Left kidney (tissue), 2 donors: ENCODE measurements around the gene RAX2. TPM values are rescaled to one million over a fixed set of nuclear protein-coding genes. Genes with fewer than 3 reads are reported as not detected.

Experiments used
- DNase-seq: peaks from one replicate; pipeline ENCODE4 v3.0.0-alpha.2; 2013
- polyA plus RNA-seq: library from polyadenylated mRNA; unstranded; fragments of 120-200 nt; gene quantifications from one replicate; pipeline ENCODE4 v1.2.1, GENCODE V29; 2013; ENCODE audit not compliant: insufficient read length

RAX2 gene
- polyA plus RNA-seq, 1 donor = not detected

DNA sequence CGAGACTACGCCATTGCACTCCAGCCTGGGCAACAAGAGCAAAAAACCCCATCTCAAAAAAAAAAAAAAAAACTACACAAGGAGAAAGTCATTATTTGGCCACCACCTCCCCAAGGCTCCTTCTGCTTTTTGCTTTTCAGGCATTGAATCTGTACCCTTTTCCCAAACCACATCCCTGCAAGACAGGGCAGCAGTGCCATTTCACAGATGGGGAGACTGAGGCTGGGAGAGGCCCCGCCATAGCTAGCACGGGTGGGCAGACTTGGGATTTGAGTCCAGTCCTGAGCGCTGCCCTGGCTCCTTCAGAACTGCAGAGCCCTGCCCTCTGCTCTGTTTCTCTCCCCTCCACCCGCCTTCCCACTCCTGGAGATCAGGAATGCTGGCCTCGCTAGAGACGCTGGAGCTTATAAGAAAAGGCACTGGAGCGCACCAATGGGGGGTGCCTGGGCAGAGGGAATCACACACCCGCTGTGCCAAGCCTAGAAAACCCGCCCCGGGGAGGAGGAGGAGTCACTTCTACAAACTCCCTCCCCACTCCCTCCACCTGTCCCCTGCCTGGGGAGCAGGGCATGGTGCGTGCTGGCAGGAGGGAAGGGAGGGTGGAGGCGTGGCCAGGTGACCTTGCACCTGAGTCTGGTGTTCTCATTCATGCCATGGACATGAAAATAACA lies 46.3 kb downstream of the RAX2 start:
- peak; percentile 59 for DNase-seq

- no peak for DNase-seq
Observed at GRCh38 chr19:3725121-3725520, 46.9 kb downstream of the RAX2 start.

DNA sequence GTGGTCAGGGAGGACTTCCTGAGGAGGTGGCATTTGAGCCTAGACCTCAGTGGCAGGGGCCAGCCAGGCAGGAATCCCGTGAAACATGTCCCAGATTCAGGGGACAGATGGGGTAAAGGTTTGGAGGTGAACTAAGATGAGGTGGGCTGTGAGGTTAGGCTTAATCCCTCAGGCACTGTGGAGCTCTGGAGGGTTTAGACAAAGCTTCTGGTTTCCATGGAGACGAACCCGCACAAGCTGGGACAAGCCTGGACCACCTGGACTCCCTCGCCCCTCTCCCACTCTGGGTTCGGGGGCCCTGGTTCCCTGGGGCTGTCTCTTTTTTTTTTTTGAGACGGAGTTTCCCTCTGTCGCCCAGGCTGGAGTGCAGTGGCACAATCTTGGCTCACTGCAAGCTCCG lies 48.1 kb downstream of the RAX2 start:
- no peak for DNase-seq

DNA sequence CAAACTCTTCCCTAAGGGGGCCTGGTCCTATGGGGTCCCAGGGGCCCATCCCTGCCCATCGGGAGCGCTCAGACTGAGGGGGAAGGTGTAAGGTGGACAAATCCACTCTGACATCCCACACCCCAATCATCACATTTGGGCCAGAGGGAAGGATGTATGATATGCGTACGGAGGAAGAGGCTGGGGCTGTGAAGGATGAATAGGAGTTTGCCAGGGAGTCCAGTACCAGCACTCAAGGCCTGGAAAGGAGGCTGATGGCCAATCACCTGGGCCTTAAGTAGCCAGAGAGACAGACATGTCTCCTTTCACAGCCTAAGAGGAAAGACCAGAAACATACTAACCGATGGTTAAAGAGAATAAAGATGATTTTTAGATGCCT lies 48.9 kb downstream of the RAX2 start:
- DNase-seq = no peak

DNA sequence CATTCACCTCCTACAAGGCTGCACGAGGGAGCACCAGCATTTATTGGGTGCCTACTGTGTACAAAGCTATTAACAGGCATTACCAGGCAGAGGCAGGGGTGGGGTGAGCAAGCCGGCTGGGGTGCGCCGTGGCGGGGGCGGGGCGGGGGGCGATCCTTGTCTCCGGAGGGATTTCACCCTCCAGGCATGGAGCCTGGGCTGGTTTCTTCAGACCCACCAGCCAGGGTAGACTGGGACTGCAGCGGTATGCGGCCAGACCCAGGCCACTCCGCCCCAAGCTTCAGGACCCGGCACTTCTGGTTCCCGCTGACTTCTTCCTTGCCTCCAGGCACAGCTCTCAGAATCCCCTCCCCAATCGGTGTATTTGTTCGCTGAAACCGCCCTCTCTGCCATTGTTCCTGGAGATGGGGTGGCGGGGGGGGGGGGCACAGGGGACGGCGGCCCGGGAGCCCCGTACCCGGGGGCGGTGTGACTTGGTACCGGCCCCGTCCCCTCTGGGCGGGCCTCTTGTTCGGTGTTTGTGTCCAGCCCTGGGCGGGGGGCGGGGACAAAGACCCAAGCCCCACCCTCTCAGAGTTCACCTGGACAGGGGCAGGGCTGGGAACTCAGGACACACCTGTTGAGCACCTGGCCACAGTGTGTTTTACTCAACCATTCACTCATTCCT lies 49.5 kb downstream of the RAX2 start:
- no peak for DNase-seq

- DNase-seq = no peak
Observed at GRCh38 chr19:3721887-3722442, 50.1 kb downstream of the RAX2 start.

DNA sequence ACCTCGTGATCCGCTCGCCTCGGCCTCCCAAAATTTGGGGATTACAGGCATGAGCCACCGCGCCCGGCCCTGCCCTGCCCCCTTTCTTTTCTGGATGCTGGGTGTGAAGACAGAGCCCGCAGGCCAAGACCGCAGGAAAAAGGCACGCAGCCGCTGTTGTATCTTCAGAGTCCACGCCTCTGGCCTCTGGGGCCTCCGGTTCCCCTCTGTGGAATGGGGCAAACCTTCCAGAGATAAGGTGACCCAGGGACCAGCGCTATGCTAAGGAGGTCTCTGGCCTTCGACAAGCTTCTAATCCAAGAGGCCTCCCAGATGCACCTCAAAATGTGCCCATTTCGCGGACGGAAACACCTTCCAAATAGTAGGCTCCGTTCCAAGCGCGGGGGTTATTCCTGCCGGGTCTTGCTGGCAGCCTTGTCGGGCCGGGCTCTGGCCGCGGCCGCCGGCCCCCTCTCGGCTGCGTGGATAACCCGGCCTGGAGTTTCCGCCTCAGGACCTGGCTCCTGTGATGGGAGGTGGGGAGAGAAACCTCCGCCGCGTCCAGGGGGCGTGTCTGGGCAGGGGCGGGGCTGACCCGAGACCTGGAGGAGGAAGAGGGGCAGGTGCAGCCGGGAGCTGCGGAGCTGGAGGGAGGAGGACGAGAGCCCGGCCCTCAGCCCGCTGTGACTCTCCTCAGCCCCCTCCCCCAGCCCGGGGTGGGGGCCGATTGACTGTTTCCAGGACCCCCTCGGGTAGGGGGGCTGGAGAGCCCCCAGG lies 50.7 kb downstream of the RAX2 start:
- DNase-seq = peak; percentile 85

DNA sequence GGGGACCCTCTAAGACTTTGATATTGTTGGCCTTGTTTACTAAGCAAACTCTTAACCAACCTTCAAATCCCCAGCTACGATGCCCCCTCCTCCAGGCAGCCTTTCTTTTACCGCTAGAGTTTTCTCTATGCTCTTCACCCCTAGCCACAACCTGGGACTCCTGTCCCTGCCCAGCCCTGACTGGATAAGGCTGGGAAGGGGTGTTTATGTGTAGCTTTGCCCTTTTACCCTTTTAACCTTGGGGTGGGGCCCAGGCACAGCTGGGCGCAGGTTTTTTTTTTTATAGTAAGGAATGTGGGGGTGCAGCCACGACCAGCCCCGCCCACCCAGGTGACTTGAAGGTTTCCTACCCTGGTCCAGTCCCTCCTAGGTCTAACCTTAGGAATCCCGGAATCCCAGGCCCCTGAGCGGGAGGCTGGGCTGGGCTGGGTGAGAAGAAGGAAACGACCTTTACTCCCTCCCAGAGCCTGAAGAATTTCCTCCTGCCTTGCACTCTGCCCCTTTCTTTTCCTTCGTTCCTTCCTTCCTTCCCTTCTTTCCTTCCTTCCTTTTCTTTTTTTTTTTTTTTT lies 51.6 kb downstream of the RAX2 start:
- DNase-seq = no peak

GRCh38 chr19:3719868-3720267 lies 52.2 kb downstream of the RAX2 start:
- no peak for DNase-seq

Other genes with a start within 250 kb of the RAX2 start
- gene TEKTIP1, start 233.1 kb downstream of the RAX2 start, polyA plus RNA-seq = 5.1 TPM
- 55.8 TPM for gene MFSD12, start 214.6 kb downstream of the RAX2 start, polyA plus RNA-seq
- 76.6 TPM for gene HMG20B, start 199.3 kb downstream of the RAX2 start, polyA plus RNA-seq
- 1.9 TPM for gene GIPC3, start 186.8 kb downstream of the RAX2 start, polyA plus RNA-seq
- gene TBXA2R, start 165.4 kb downstream of the RAX2 start, polyA plus RNA-seq = 2.2 TPM
- 23.2 TPM for gene CACTIN, start 145.4 kb downstream of the RAX2 start, polyA plus RNA-seq
- 21.1 TPM for gene PIP5K1C, start 71.8 kb downstream of the RAX2 start, polyA plus RNA-seq
- gene TJP3, start 63.8 kb downstream of the RAX2 start, polyA plus RNA-seq = 7.5 TPM
- gene APBA3, start 10.5 kb downstream of the RAX2 start, polyA plus RNA-seq = 16.9 TPM
- gene MRPL54, start 9.5 kb downstream of the RAX2 start, polyA plus RNA-seq = 22.6 TPM
- 0.96 TPM for gene MATK, start 14.2 kb upstream of the RAX2 start, polyA plus RNA-seq
- gene ZFR2, start 96.8 kb upstream of the RAX2 start, polyA plus RNA-seq = 2.4 TPM
- 0.18 TPM for gene ATCAY, start 108.5 kb upstream of the RAX2 start, polyA plus RNA-seq
- gene NMRK2, start 160.8 kb upstream of the RAX2 start, polyA plus RNA-seq = not detected
- gene DAPK3, start 198.9 kb upstream of the RAX2 start, polyA plus RNA-seq = 34.6 TPM
- gene EEF2, start 213.2 kb upstream of the RAX2 start, polyA plus RNA-seq = 1,435 TPM
- 32.6 TPM for gene PIAS4, start 235.5 kb upstream of the RAX2 start, polyA plus RNA-seq